ENCODE results near the gene POLDIP3.

DNA sequence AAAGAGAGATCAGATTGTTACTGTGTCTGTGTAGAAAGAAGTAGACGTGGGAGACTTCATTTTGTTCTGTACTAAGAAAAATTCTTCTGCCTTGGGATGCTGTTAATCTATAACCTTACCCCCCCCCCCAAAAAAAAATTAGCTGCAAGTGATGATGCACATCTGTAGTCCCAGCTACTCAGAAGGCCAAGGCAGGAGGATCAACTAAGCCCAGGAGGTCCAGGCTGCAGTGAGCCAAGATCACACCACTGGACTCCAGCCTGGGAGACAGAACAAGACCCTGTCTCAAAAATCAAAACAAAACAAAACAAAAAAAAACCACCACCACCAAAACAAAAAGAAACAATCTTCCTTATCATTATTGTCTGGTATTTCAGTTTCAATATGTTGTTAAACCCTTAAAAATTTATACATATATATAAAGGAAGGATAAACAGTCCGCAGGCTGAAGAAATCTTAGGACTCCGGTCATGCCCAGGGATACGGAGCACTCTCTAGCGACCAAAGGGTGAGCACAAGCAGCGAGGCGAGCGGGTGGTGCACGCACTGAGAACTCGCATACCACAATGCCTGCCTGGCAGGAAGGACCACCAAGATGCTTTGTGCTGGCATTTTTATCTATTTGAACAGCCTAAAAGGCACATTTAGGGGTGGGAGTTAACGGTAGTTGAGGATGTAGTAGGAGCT, 6.4 kb downstream of the POLDIP3 start:
- TF ChIP-seq EZH2 (IDR thresholded peaks at IDR 0.05; ENCODE audit: insufficient read depth, poor library complexity, severe bottlenecking): no peak
- TF ChIP-seq EZH2phosphoT487 (IDR thresholded peaks at IDR 0.05; ENCODE audit: insufficient read depth, low read depth): no peak

All from GM23248 (cell line).